EL (cell line): ENCODE data around the gene AMH.

Experiments
- DNase-seq: peaks from one replicate; pipeline ENCODE4 v3.0.0-alpha.2; 2016

Gene AMH

GRCh38 chr19:2236314-2237050 is 12.6 kb upstream of the AMH start, which contains the start of the genes PLEKHJ1 and SF3A2:
Gene PLEKHJ1, minus strand, starts transcription at chr19:2236329. Its CDS starts 81 bp downstream, at chr19:2236248.
Gene SF3A2, plus strand, starts transcription at chr19:2236824. Its CDS starts 6,595 bp downstream, at chr19:2243419.
- DNase-seq, result peak; percentile 98

- DNase-seq, result no peak
Observed at GRCh38 chr19:2237051-2237868, 11.9 kb upstream of the AMH start.

DNA sequence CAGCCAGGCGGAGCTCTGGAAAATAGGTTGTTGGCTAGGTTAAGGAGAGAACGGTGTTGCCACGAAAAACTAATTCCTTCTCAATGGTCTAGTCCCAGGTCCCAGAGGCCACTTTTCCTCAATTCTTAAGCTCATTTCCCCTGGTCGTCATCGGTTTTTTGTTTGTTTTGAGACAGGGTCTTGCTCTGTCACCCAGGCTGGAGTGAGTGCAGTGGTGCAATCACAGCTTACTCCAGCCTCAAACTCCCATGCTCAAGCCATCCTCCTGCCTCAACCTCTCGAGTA is 11.3 kb upstream of the AMH start:
- no peak for DNase-seq

DNA sequence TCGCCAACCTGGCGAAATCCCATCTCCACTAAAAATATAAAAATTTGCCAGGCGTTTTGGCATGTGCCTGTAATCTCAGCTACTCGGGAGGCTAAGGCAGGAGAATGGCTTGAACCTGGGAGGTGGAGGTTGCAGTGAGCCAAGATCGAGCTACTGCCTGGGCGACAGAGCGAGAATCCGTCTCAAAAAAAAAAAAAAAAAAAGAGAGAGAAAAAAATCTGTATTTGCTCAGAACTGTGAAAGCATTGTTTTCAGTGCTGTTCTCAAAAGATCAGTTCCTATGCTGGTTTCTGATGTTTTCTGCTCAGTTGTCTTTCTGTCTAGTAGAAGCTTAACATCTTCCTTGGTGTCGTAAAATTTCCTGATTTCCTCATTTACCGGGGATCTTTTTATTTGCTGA is 9.9 kb upstream of the AMH start:
- DNase-seq, result no peak

DNA sequence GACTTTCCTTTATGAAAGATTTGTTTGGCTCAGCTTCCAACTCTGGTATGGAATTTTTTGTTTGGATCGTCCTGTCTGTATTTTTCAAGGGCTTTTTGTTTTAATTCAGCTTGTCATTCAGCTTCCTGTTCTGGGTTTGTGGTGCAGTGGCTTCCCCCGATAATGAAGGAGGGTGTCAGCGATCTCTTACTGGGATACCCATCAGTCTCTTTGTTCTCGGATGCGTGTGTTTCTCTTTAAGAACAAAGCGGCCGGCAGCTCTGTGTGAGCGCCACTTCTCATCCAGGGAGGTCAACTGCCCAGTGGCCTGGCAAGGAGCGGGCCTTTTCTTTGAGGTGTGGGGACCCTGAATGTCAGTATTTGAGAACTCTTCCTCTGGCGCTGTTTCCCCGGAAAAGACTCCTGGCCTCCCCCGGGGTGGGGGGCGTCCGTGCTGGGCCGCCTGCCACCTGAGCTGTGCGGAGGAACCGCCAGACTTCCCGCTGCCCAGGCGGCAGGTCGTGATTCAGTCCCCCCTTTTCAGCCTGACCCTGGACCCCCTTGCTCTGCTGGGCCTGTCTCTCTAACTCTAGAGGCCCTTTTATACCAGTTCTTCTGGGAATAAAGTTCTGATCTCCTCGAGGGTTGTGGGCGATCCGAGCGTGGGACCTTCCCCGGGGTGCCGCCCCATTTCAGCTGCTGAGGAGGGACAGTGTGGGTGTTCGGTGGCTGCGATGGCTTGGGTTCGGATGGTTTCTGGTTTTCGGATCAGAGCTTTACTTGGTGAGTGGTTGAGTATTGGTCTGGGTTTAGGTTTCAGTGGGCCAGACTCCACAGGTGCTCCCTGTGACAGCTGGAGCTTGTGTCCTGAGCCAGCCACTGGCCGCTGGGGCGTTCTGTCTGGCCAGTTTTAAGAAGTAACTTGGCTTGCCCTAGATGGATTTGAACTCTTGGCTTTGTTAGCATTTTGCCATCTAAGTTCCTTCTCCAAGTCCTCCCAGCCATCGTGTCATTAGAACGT is 9.1 kb upstream of the AMH start:
- peak; percentile 45 for DNase-seq

- DNase-seq, result no peak
Observed at GRCh38 chr19:2240881-2241760, 8.0 kb upstream of the AMH start.

DNA sequence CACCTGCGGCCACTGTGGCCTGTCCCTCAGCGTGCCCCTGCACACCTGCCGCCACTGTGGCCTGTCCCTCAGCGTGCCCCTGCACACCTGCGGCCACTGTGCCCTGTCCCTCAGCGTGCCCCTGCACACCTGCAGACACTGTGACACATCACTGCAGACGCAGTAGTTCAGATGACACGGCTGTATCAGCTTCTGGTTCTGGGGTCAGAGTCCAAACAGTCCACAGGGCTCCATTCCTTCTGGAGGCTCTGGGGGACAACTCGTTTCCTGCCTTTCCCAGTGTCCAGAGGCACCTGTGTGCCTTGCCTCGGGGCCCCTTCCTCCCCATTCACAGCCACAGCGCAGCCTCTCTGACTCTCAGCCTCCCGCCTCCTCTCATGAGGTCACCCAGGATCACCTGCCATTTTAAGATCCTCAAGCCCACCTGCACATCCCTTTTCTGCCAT is 7.0 kb upstream of the AMH start:
- no peak for DNase-seq

DNA sequence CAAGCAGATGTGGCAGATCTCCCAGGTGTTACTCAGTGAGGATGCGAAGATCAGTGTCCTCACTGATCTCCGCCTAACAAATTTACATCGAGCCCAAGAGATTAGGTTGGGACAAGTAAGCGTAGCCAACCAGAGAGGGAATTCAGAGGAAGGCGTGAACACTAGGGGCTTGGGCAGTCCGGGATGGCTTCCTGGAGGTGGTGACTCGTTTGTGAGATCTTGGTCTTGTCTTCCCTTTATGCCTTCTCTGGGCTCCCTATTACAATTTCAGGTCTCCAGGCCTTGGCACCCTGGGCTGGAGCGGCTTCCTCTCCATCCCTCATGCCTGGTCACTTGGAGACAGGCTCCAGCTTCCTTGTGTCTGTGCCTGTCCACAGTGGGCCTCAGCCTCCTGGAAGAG is 6.3 kb upstream of the AMH start:
- no peak for DNase-seq

- DNase-seq, result no peak
Observed at GRCh38 chr19:2243274-2244124, 5.6 kb upstream of the AMH start.

DNA sequence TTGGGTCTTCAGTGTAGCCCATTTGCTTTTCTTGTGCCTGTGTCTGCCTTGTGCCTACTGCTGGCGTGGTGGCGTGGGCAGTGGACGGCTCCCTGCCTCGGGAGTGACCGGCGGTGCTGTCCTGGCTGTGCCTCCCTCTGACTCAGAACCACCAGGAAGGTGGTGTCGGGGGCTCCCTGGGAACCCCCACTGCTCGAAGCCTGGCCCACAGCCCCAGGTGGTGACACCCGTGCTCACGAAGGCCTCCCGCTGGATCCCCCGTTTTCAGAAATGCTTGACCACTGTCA is 5.1 kb upstream of the AMH start:
- no peak for DNase-seq

DNA sequence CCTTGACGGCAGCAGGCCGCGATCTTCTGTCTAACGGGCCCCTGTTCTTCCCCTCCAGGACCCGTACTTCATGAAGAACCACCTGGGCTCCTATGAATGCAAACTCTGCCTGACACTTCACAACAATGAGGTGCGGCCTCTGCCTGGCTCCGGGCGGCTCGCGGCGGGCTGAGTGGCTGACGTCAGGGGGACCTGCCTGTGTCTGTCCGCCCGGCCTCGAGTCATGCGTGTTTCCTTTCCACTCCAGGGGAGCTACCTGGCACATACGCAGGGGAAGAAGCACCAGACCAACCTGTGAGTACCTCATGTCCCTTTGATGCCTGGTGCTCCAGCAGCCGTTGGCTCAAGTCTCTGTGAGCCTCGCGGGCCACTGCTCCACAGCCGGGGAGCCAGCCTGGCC is 4.6 kb upstream of the AMH start:
- DNase-seq, result no peak

GRCh38 chr19:2245273-2245672 is 3.9 kb upstream of the AMH start:
- no peak for DNase-seq

DNA sequence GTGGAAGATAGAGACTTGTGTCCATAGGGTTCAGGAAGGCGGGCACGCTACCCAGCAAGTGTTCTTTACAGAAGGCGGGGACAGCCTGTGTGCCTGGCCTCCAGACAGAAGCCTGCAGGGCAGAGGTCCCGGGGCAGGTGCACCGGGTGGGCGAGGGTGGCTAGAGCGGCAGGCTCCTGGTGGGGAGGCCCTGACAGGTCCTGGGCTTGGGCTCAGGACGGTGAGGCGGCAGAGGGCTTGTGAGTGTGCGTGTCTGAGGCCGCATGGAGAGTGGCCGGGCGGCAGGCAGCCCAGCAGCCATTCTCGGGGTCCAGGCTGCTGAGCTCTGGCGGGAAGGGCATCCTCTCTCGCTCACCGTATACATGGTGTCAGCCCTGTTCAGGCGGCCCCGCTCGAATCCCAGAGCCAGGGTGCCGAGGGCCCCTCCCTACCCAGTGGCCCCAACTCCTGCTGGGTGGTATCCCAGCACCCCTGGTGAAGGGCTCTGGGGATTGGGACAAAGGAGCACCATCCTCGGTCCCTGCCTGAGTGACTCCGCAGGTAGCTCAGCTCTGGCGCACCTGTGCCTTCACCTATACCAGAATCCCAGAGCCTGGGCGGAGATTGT is 3.0 kb upstream of the AMH start:
- DNase-seq, result no peak

- DNase-seq, result peak; percentile 73
Observed at GRCh38 chr19:2246801-2247361, 2.2 kb upstream of the AMH start.

DNA sequence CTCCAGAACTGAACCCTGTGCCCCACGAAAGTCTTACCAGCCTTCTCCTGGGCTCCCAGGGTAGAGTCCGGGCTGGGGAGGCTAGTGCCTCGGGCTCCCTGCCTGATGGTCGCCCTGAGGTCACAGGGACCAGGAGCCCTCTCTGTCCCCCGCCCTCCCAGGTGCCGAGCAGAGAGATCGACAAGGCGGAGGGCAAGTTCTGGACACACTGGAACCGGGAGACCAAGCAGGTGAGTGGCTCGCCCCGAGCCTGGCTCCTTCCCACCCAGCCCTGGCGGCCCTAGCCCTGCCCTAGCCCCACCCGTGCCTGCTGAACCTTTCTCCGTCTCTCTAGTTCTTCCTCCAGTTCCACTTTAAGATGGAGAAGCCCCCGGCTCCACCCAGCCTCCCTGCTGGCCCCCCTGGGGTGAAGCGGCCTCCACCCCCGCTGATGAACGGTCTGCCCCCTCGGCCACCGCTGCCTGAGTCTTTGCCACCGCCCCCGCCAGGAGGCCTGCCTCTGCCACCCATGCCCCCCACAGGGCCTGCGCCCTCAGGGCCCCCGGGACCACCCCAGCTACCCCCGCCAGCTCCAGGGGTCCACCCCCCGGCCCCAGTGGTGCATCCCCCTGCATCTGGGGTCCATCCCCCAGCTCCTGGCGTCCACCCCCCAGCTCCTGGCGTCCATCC is 1.6 kb upstream of the AMH start:
- DNase-seq, result no peak

DNA sequence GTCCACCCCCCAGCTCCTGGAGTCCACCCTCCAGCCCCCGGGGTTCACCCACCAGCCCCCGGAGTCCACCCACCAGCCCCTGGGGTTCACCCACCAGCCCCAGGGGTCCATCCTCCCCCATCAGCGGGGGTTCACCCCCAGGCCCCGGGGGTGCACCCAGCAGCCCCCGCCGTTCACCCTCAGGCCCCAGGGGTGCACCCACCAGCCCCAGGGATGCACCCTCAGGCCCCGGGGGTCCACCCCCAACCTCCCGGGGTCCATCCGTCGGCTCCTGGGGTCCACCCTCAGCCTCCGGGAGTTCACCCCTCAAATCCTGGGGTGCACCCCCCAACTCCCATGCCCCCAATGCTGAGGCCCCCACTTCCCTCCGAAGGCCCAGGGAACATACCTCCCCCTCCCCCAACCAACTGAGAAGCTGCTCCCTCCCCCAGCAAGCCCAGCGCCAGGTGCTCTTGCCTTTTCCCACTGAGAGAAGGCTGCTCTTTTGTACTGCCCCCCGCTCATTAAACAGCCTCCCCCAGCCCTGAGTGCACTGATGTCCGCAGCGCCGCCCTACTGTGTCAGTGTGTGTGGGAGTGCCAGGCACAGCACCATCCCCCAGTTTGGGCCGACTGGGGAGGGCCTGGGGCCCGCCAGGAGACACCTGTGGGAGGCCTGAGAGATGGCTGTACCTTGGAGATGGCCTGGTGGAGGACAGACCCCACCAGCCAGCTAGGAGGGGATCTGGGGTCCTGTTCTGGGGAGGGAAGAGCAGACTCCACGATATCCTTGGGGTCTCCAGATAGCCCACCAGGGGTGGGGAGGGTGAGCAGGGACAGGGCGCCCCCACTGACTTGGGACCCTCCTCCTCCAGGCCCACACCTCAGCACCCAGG is 750 bp upstream of the AMH start:
- DNase-seq, result no peak

DNA sequence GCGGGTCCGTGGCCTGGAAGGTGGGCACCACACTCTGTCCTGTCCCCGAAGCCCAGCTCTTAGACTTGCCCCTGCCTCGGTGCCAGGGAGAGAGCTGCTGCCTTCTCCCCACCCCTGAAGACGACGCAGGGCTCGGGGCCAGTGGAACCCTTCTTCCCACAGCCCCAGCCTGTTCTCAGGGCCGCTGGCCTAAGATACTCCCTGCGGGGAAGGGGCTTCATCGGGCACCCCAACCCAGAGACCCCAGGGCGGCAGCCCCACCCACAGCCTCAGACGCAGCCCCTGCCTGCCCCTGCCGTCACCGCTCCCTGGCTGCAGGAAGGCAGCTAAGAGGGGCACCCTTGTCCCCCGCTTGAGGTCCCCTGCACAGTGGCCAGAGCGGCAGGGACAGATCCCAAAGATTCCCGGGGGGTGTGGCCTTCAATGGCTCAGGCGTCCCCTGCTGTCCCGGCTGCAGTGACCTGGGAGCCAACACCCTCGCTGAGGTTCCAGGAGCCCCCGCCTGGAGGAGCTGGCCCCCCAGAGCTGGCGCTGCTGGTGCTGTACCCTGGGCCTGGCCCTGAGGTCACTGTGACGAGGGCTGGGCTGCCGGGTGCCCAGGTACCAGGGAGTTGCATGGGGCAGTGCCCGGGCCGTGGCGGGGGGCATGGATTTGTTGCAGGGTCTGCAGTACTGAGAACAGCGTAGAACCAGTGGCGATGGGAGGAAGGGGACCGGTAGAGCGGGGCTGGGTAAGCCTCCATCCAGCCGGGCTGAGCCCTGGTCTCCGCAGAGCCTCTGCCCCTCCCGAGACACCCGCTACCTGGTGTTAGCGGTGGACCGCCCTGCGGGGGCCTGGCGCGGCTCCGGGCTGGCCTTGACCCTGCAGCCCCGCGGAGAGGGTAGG is 1.0 kb downstream of the AMH start:
- no peak for DNase-seq

DNA sequence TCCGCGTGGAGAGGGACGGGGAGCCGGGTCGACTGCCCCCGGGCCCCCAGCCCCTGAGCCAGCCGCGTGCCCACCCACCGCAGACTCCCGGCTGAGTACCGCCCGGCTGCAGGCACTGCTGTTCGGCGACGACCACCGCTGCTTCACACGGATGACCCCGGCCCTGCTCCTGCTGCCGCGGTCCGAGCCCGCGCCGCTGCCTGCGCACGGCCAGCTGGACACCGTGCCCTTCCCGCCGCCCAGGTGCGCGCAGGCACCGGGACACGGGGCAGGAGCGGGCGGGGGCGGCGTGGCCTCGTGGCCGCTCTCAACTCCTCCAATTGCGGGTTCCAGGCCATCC is 1.6 kb downstream of the AMH start:
- DNase-seq, result no peak
